Stimulated activated naive CD8-positive, alpha-beta T cell treated with anti-CD3 and anti-CD28 coated beads, Interleukin-15, Interleukin-2, amounts not matched to agents 100 ng/mL and 50 ng/mL, for 24 hours (primary cell): ENCODE measurements around the gene GARRE1.
A peak's percentile ranks its signal among the peaks of the same experiment; 100 is the strongest.
"Not testable (repeated sequence)": the region's sequence is repeated elsewhere in the genome, so short reads cannot be mapped to it uniquely, and the experiment has no call there.

Source experiments
- H3K27ac Mint-ChIP-seq: one replicate; pipeline ENCODE4 v1.8.0; 2021; ENCODE audit warnings: mild to moderate bottlenecking, mixed read lengths
- H3K27me3 Mint-ChIP-seq: one replicate; pipeline ENCODE4 v1.8.0; 2021; ENCODE audit warnings: mixed read lengths
- H3K36me3 Mint-ChIP-seq: one replicate; pipeline ENCODE4 v1.8.0; 2021; ENCODE audit warnings: low read depth, mixed read lengths
- H3K4me1 Mint-ChIP-seq: one replicate; pipeline ENCODE4 v1.8.0; 2021; ENCODE audit warnings: low read depth, mixed read lengths
- H3K4me3 Mint-ChIP-seq: one replicate; pipeline ENCODE4 v1.8.0; 2021; ENCODE audit warnings: mild to moderate bottlenecking, mixed read lengths
- H3K9me3 Mint-ChIP-seq: one replicate; pipeline ENCODE4 v1.8.0; 2021; ENCODE audit warnings: mixed read lengths

GARRE1 gene

GRCh38 chr19:34254046-34254697 lies at the start of gene GARRE1:
TSS of gene GARRE1 (plus strand) at chr19:34254554. CDS start at chr19:34300474, 45,920 bp downstream.
- peaks cover 30% of the 10 kb centered on the region for H3K4me1 Mint-ChIP-seq

GRCh38 chr19:34205324-34205723 lies 49.0 kb upstream of the GARRE1 start:
- not testable (repeated sequence) for H3K27me3 Mint-ChIP-seq, H3K4me1 Mint-ChIP-seq, H3K27ac Mint-ChIP-seq, H3K9me3 Mint-ChIP-seq, H3K4me3 Mint-ChIP-seq
- H3K36me3 Mint-ChIP-seq: peaks cover 48% of the 10 kb centered on the region

More at GRCh38 chr19:34254046-34254697, at the start of gene GARRE1:
- Mint-ChIP-seq H3K36me3 (peaks cover 3% of the 10 kb centered on the region), H3K27ac (peak within 1 kb of the TSS; percentile 94), H3K4me3 (peak within 1 kb of the TSS; percentile 93), H3K27me3 (no peaks in the 10 kb centered on the region), H3K9me3 (no peaks in the 10 kb centered on the region)

GRCh38 chr19:34208291-34208884 lies 46.0 kb upstream of the GARRE1 start:
- no peaks in the 10 kb centered on the region for H3K27me3 Mint-ChIP-seq
- H3K4me1 Mint-ChIP-seq: no peaks in the 10 kb centered on the region
- H3K27ac Mint-ChIP-seq: no peak overlapping the region
- no peak overlapping the region for H3K4me3 Mint-ChIP-seq
- no peaks in the 10 kb centered on the region for H3K9me3 Mint-ChIP-seq
- peaks cover 48% of the 10 kb centered on the region for H3K36me3 Mint-ChIP-seq

GRCh38 chr19:34209726-34210125 lies 44.6 kb upstream of the GARRE1 start:
- Mint-ChIP-seq H3K27me3 (no peaks in the 10 kb centered on the region), H3K9me3 (no peaks in the 10 kb centered on the region), H3K36me3 (peaks cover 42% of the 10 kb centered on the region), H3K4me1 (no peaks in the 10 kb centered on the region), H3K4me3 (no peak overlapping the region), H3K27ac (no peak overlapping the region)

GRCh38 chr19:34213283-34213682 lies 41.1 kb upstream of the GARRE1 start:
- no peak overlapping the region for H3K27ac Mint-ChIP-seq
- peaks cover 19% of the 10 kb centered on the region for H3K4me1 Mint-ChIP-seq
- H3K9me3 Mint-ChIP-seq: no peaks in the 10 kb centered on the region
- H3K27me3 Mint-ChIP-seq: no peaks in the 10 kb centered on the region
- no peak overlapping the region for H3K4me3 Mint-ChIP-seq
- peaks cover 41% of the 10 kb centered on the region for H3K36me3 Mint-ChIP-seq

- H3K4me1 Mint-ChIP-seq: peaks cover 25% of the 10 kb centered on the region
- H3K4me3 Mint-ChIP-seq: no peak overlapping the region
- H3K27me3 Mint-ChIP-seq: no peaks in the 10 kb centered on the region
- H3K9me3 Mint-ChIP-seq: no peaks in the 10 kb centered on the region
- no peak overlapping the region for H3K27ac Mint-ChIP-seq
- H3K36me3 Mint-ChIP-seq: peaks cover 42% of the 10 kb centered on the region
Observed at GRCh38 chr19:34214040-34214439, 40.3 kb upstream of the GARRE1 start.

GRCh38 chr19:34215006-34215665 lies 39.2 kb upstream of the GARRE1 start:
- peaks cover 25% of the 10 kb centered on the region for H3K4me1 Mint-ChIP-seq
- peaks cover 42% of the 10 kb centered on the region for H3K36me3 Mint-ChIP-seq
- no peak overlapping the region for H3K4me3 Mint-ChIP-seq
- no peak overlapping the region for H3K27ac Mint-ChIP-seq
- H3K27me3 Mint-ChIP-seq: no peaks in the 10 kb centered on the region
- no peaks in the 10 kb centered on the region for H3K9me3 Mint-ChIP-seq

- Mint-ChIP-seq H3K4me3 (no peak overlapping the region), H3K27ac (no peak overlapping the region)
Observed at GRCh38 chr19:34215666-34216038, 38.7 kb upstream of the GARRE1 start.

GRCh38 chr19:34216745-34217219 lies 37.6 kb upstream of the GARRE1 start:
- not testable (repeated sequence) for H3K9me3 Mint-ChIP-seq, H3K27me3 Mint-ChIP-seq, H3K27ac Mint-ChIP-seq
- Mint-ChIP-seq H3K4me3 (peak overlapping the region; percentile 25), H3K36me3 (peaks cover 51% of the 10 kb centered on the region), H3K4me1 (peaks cover 31% of the 10 kb centered on the region)

More at GRCh38 chr19:34215666-34216038, 38.7 kb upstream of the GARRE1 start:
- peaks cover 29% of the 10 kb centered on the region for H3K4me1 Mint-ChIP-seq
- H3K27me3 Mint-ChIP-seq: no peaks in the 10 kb centered on the region
- peaks cover 47% of the 10 kb centered on the region for H3K36me3 Mint-ChIP-seq
- H3K9me3 Mint-ChIP-seq: no peaks in the 10 kb centered on the region

GRCh38 chr19:34217952-34218817 lies 36.2 kb upstream of the GARRE1 start:
- Mint-ChIP-seq H3K27ac (peak overlapping the region; percentile 61), H3K9me3 (no peaks in the 10 kb centered on the region), H3K27me3 (no peaks in the 10 kb centered on the region), H3K4me1 (peaks cover 31% of the 10 kb centered on the region), H3K4me3 (peak overlapping the region; percentile 22), H3K36me3 (peaks cover 59% of the 10 kb centered on the region)

- no peak overlapping the region for H3K4me3 Mint-ChIP-seq
- peaks cover 36% of the 10 kb centered on the region for H3K4me1 Mint-ChIP-seq
- no peaks in the 10 kb centered on the region for H3K9me3 Mint-ChIP-seq
- peak overlapping the region; percentile 61 for H3K27ac Mint-ChIP-seq
- peaks cover 64% of the 10 kb centered on the region for H3K36me3 Mint-ChIP-seq
- H3K27me3 Mint-ChIP-seq: no peaks in the 10 kb centered on the region
Observed at GRCh38 chr19:34218818-34219164, 35.6 kb upstream of the GARRE1 start.

- Mint-ChIP-seq H3K9me3 (no peaks in the 10 kb centered on the region), H3K27me3 (no peaks in the 10 kb centered on the region), H3K4me3 (no peak overlapping the region), H3K4me1 (peaks cover 54% of the 10 kb centered on the region), H3K27ac (no peak overlapping the region), H3K36me3 (peaks cover 71% of the 10 kb centered on the region)
Observed at GRCh38 chr19:34220472-34221063, 33.8 kb upstream of the GARRE1 start.

- no peaks in the 10 kb centered on the region for H3K9me3 Mint-ChIP-seq
- H3K27me3 Mint-ChIP-seq: no peaks in the 10 kb centered on the region
- peaks cover 72% of the 10 kb centered on the region for H3K36me3 Mint-ChIP-seq
- H3K27ac Mint-ChIP-seq: no peak overlapping the region
- no peak overlapping the region for H3K4me3 Mint-ChIP-seq
- H3K4me1 Mint-ChIP-seq: peaks cover 59% of the 10 kb centered on the region
Observed at GRCh38 chr19:34222386-34222785, 32.0 kb upstream of the GARRE1 start.

GRCh38 chr19:34224996-34225658 lies 29.2 kb upstream of the GARRE1 start:
- Mint-ChIP-seq H3K9me3 (no peaks in the 10 kb centered on the region), H3K4me3 (peak overlapping the region; percentile 14), H3K4me1 (peaks cover 44% of the 10 kb centered on the region), H3K36me3 (peaks cover 82% of the 10 kb centered on the region), H3K27ac (peak overlapping the region; percentile 77), H3K27me3 (no peaks in the 10 kb centered on the region)
